ENCODE measurements around the gene RXYLT1.

DNA sequence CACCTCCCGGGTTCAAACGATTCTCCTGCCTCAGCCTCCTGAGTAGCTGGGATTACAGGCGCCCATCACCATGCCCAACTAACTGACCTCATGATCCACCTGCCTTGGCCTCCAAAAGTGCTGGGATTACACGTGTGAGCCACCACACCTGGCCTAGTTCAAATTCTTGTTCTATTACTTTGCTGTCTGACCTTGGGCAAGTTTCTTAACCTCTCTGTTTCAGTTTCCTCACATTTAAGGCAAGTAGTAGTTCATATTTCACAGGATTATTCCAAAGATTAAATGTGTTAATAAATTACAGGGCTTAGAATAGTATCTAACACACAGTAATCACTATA is 10.9 kb downstream of the RXYLT1 start:
- no peak for TF ChIP-seq EZH2 (IDR thresholded peaks at IDR 0.05; ENCODE audit: borderline replicate concordance, low read depth, low read length, poor library complexity, severe bottlenecking)
- TF ChIP-seq, protein P1, sequence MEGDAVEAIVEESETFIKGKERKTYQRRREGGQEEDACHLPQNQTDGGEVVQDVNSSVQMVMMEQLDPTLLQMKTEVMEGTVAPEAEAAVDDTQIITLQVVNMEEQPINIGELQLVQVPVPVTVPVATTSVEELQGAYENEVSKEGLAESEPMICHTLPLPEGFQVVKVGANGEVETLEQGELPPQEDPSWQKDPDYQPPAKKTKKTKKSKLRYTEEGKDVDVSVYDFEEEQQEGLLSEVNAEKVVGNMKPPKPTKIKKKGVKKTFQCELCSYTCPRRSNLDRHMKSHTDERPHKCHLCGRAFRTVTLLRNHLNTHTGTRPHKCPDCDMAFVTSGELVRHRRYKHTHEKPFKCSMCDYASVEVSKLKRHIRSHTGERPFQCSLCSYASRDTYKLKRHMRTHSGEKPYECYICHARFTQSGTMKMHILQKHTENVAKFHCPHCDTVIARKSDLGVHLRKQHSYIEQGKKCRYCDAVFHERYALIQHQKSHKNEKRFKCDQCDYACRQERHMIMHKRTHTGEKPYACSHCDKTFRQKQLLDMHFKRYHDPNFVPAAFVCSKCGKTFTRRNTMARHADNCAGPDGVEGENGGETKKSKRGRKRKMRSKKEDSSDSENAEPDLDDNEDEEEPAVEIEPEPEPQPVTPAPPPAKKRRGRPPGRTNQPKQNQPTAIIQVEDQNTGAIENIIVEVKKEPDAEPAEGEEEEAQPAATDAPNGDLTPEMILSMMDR (conservative IDR thresholded peaks at IDR 0.05; ENCODE audit: low read depth, low read length): no peak
